Smooth muscle cell (in vitro differentiated cells): ENCODE results near the gene PCBP3. TPM values are rescaled to one million over a fixed set of nuclear protein-coding genes. Genes with fewer than 3 reads are reported as not detected.
"Not testable (repeated sequence)": the region's sequence is repeated elsewhere in the genome, so short reads cannot be mapped to it uniquely, and the experiment has no call there.

Experiments used
- DNase-seq: peaks from one replicate; lab custom pipeline; 2025; ENCODE audit not compliant: unreplicated experiment; lab: John Stamatoyannopoulos, UW
- H2AFZ ChIP-seq: fragments of 200-600 bp; sonication (generic); 2 replicates; pipeline ENCODE4 v1.6.0; 2016; ENCODE audit warnings: antibody characterized with exemption, low read depth, mild to moderate bottlenecking
- H3F3A ChIP-seq: fragments of 200-600 bp; sonication (generic); 2 replicates; pipeline ENCODE4 v1.6.0; 2017; ENCODE audit warnings: antibody characterized with exemption, low read depth
- H3K27ac ChIP-seq: fragments of 200-600 bp; sonication (generic); 2 replicates; pipeline ENCODE4 v1.5.1; 2016; ENCODE audit warnings: low read depth, mild to moderate bottlenecking
- H3K27me3 ChIP-seq: fragments of 200-600 bp; sonication (generic); 2 replicates; pipeline ENCODE4 v1.6.1; 2016; ENCODE audit warnings: low read depth, mild to moderate bottlenecking
- H3K36me3 ChIP-seq: fragments of 200-600 bp; sonication (generic); 2 replicates; pipeline ENCODE4 v1.5.1; 2016; ENCODE audit warnings: low read depth
- H3K4me1 ChIP-seq: fragments of 200-600 bp; sonication (generic); 2 replicates; pipeline ENCODE4 v1.5.1; 2016; ENCODE audit warnings: low read depth
- H3K4me2 ChIP-seq: fragments of 200-600 bp; sonication (generic); 2 replicates; pipeline ENCODE4 v1.6.0; 2016; ENCODE audit warnings: mild to moderate bottlenecking
- H3K4me3 ChIP-seq: fragments of 200-600 bp; sonication (generic); 2 replicates; pipeline ENCODE4 v1.5.1; 2016; ENCODE audit warnings: mild to moderate bottlenecking
- H3K79me2 ChIP-seq: fragments of 200-600 bp; sonication (generic); 2 replicates; pipeline ENCODE4 v1.6.0; 2016; ENCODE audit warnings: low read depth, mild to moderate bottlenecking
- H3K9ac ChIP-seq: fragments of 200-600 bp; sonication (generic); 2 replicates; pipeline ENCODE4 v1.6.0; 2016; ENCODE audit warnings: low read depth
- H3K9me3 ChIP-seq: fragments of 200-600 bp; sonication (generic); replicated peaks from 2 replicates; pipeline ENCODE4 v1.5.1; 2016; ENCODE audit warnings: low read depth
- H4K20me1 ChIP-seq: fragments of 200-600 bp; sonication (generic); 2 replicates; pipeline ENCODE4 v1.6.0; 2016; ENCODE audit warnings: low read depth
- CTCF ChIP-seq: fragments of 200-600 bp; sonication (generic); IDR thresholded peaks from 2 replicates; pipeline ENCODE4 v1.5.1; 2017; ENCODE audit warnings: borderline replicate concordance, mild to moderate bottlenecking, antibody characterized with exemption; ENCODE audit not compliant: insufficient read depth, poor library complexity, severe bottlenecking
- WGBS: methylation state at CpG from one replicate; pipeline ENCODE4 v1.1.7; 2016; ENCODE audit warnings: low lambda C conversion rate; 5-methylcytosine and 5-hydroxymethylcytosine counted together
- polyA plus RNA-seq: library from polyadenylated mRNA; unstranded; fragments of >200 nt; fragmentation: Nextera tagmentation; extraction: Ambion mirVana; gene quantifications from 2 replicates; pipeline ENCODE4 v1.2.1, GENCODE V29; 2016
- total RNA-seq: library from RNA; depleted of rRNA; stranded (reverse); fragments of >200 nt; gene quantifications from 2 replicates; pipeline ENCODE4 v1.2.3, GENCODE V29; 2014

Gene PCBP3
- total and polyA plus RNA-seq, 2 experiments from 2014 or later, result 8.9 to 23.1 TPM

- no peak overlapping the region for H2AFZ ChIP-seq
- no peaks in the 10 kb centered on the region for H3K79me2 ChIP-seq
- no peak overlapping the region for H3K9ac ChIP-seq
- H3K9me3 ChIP-seq, result no peaks in the 10 kb centered on the region
- DNase-seq, result no peak
- H3K36me3 ChIP-seq, result no peaks in the 10 kb centered on the region
- H3K27me3 ChIP-seq, result no peaks in the 10 kb centered on the region
- H3K4me1 ChIP-seq, result no peaks in the 10 kb centered on the region
- no peaks in the 10 kb centered on the region for H3F3A ChIP-seq
- no peak overlapping the region for H3K4me3 ChIP-seq
- WGBS, result 84% methylated on average over 14 of the region's 14 CpGs
- no peak overlapping the region for H3K27ac ChIP-seq
- no peak for TF ChIP-seq CTCF
- H4K20me1 ChIP-seq, result no peaks in the 10 kb centered on the region
- H3K4me2 ChIP-seq, result no peak overlapping the region
Measured at GRCh38 chr21:45831991-45832740, 188.6 kb downstream of the PCBP3 start.

GRCh38 chr21:45832741-45833235 is 189.3 kb downstream of the PCBP3 start:
- H3K4me3 ChIP-seq, DNase-seq: not testable (repeated sequence)
- 96% methylated on average over 12 of the region's 12 CpGs for WGBS

GRCh38 chr21:45833414-45833813 is 189.9 kb downstream of the PCBP3 start:
- no peak for TF ChIP-seq CTCF
- H3K36me3 ChIP-seq, result no peaks in the 10 kb centered on the region
- H3K27ac ChIP-seq, result no peak overlapping the region
- no peak overlapping the region for H3K4me2 ChIP-seq
- H2AFZ ChIP-seq, result no peak overlapping the region
- H3F3A ChIP-seq, result no peaks in the 10 kb centered on the region
- no peak overlapping the region for H3K9ac ChIP-seq
- no peaks in the 10 kb centered on the region for H4K20me1 ChIP-seq
- H3K4me3 ChIP-seq, result no peak overlapping the region
- no peaks in the 10 kb centered on the region for H3K4me1 ChIP-seq
- no peak for DNase-seq
- 91% methylated on average over 6 of the region's 6 CpGs for WGBS
- H3K79me2 ChIP-seq, result no peaks in the 10 kb centered on the region
- H3K9me3 ChIP-seq, result no peaks in the 10 kb centered on the region
- H3K27me3 ChIP-seq, result no peaks in the 10 kb centered on the region

More at GRCh38 chr21:45832741-45833235, 189.3 kb downstream of the PCBP3 start:
- H3K9ac ChIP-seq, H3K9me3 ChIP-seq, H4K20me1 ChIP-seq, H3K27ac ChIP-seq, H3F3A ChIP-seq, H3K79me2 ChIP-seq, H3K4me1 ChIP-seq, H2AFZ ChIP-seq, H3K27me3 ChIP-seq, H3K36me3 ChIP-seq, H3K4me2 ChIP-seq: not testable (repeated sequence)

- WGBS, result 97% methylated on average over 24 of the region's 24 CpGs
- Histone ChIP-seq H3K4me1 (no peaks in the 10 kb centered on the region), H3K4me2 (no peak overlapping the region), H3F3A (no peaks in the 10 kb centered on the region), H4K20me1 (no peaks in the 10 kb centered on the region), H3K27me3 (no peaks in the 10 kb centered on the region), H2AFZ (no peak overlapping the region), H3K4me3 (no peak overlapping the region), H3K79me2 (no peaks in the 10 kb centered on the region), H3K27ac (no peak overlapping the region), H3K9ac (no peak overlapping the region), H3K9me3 (no peaks in the 10 kb centered on the region), H3K36me3 (no peaks in the 10 kb centered on the region)
- DNase-seq, result no peak
- TF ChIP-seq CTCF, result no peak
Measured at GRCh38 chr21:45834026-45834715, 190.6 kb downstream of the PCBP3 start.
